Stomach (tissue), 4 donors: ENCODE results near the gene NSF.

Source experiments
- EP300 ChIP-seq: sonication (generic); formaldehyde crosslinking; IDR thresholded peaks from one replicate; pipeline ENCODE4 v1.6.1; 2017; ENCODE audit warnings: antibody characterized with exemption
- POLR2A ChIP-seq, 4 donors: fragments of 450-650 bp; IDR thresholded peaks; one replicate each; pipeline ENCODE4 v1.6.1; 2016; ENCODE audit warnings: antibody characterized with exemption in 4 of 4, control low read depth in 2 of 4, mild to moderate bottlenecking in 1 of 4, moderate library complexity in 1 of 4
- POLR2AphosphoS5 ChIP-seq, 3 donors: sonication (generic); formaldehyde crosslinking; IDR thresholded peaks; one replicate each; pipeline ENCODE4 v1.6.1; 2016; ENCODE audit warnings: antibody characterized with exemption in 3 of 3
- TF ChIP-seq, protein P1 (sequence below), 7 experiments: fragments of 450-650 bp in 4 of 7; fragments of 200-600 bp in 3 of 7; sonication (generic) in 3 of 7; IDR thresholded peaks; one replicate each; pipeline ENCODE4 v1.5.1; 2016 to 2019; ENCODE audit warnings: antibody characterized with exemption in 7 of 7, control low read depth in 2 of 7, mild to moderate bottlenecking in 1 of 7

DNA sequence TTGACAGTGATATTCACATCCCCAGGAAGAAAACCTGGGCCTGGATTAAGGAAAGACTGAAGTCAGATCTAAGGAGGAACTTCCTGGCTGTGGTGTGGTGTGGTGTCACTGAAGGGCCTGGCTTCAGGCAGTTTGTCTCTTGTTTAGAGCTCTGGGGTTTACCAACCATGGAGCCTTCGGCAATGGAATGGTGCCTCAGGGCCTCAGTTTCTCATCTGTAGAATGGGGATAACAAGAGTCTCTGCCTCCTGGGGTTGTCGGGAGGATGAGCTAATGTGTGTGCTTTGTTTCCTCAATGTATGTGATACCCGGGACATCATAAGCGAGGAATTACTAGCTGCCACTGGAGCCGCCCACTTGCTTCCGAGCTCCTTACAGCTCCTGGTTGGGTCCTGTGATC is 215.3 kb downstream of the NSF start:
- TF ChIP-seq, protein P1, sequence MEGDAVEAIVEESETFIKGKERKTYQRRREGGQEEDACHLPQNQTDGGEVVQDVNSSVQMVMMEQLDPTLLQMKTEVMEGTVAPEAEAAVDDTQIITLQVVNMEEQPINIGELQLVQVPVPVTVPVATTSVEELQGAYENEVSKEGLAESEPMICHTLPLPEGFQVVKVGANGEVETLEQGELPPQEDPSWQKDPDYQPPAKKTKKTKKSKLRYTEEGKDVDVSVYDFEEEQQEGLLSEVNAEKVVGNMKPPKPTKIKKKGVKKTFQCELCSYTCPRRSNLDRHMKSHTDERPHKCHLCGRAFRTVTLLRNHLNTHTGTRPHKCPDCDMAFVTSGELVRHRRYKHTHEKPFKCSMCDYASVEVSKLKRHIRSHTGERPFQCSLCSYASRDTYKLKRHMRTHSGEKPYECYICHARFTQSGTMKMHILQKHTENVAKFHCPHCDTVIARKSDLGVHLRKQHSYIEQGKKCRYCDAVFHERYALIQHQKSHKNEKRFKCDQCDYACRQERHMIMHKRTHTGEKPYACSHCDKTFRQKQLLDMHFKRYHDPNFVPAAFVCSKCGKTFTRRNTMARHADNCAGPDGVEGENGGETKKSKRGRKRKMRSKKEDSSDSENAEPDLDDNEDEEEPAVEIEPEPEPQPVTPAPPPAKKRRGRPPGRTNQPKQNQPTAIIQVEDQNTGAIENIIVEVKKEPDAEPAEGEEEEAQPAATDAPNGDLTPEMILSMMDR (IDR thresholded peaks at IDR 0.05): no peak
- TF ChIP-seq POLR2AphosphoS5 (IDR thresholded peaks at IDR 0.05) (no peak), POLR2A (IDR thresholded peaks at IDR 0.05) (no peak), EP300 (no peak)
